GM12878 (cell line): ENCODE results near the gene NUP210L. TPM values are rescaled to one million over a fixed set of nuclear protein-coding genes. Genes with fewer than 3 reads are reported as not detected.
A peak's percentile ranks its signal among the peaks of the same experiment; 100 is the strongest.

Experiments used
- BHLHE40 ChIP-seq, 2 experiments: fragments of 450-650 bp in 1 of 2; IDR thresholded peaks; 2 replicates each; pipeline ENCODE4 v1.6.1; 2011 to 2017; ENCODE audit warnings: low read depth in 2 of 2, borderline replicate concordance in 1 of 2, improper control_type of control experiment in 1 of 2, low read length in 1 of 2, mild to moderate bottlenecking in 1 of 2
- CBFB ChIP-seq: IDR thresholded peaks from 2 replicates; pipeline ENCODE4 v1.6.1; 2016; ENCODE audit warnings: antibody characterized with exemption, low read depth
- FOS ChIP-seq: IDR thresholded peaks from 3 replicates; pipeline ENCODE4 v1.6.1; 2011; ENCODE audit warnings: borderline replicate concordance; ENCODE audit not compliant: insufficient read length; ENCODE audit errors: extremely low read depth
- HDGF ChIP-seq: fragments of 450-650 bp; IDR thresholded peaks from 2 replicates; pipeline ENCODE4 v1.6.1; 2016; ENCODE audit warnings: antibody characterized with exemption
- KAT2A ChIP-seq: conservative IDR thresholded peaks from 2 replicates; pipeline ENCODE4 v1.6.1; 2011; ENCODE audit warnings: low read depth, low read length; ENCODE audit not compliant: control insufficient read depth
- PAX5 ChIP-seq: IDR thresholded peaks from 2 replicates; pipeline ENCODE4 v1.6.1; 2011; ENCODE audit warnings: low read depth, low read length, borderline replicate concordance
- RELA ChIP-seq: fragments of 450-650 bp; IDR thresholded peaks from 2 replicates; pipeline ENCODE4 v1.8.0; 2014; ENCODE audit warnings: borderline replicate concordance; ENCODE audit not compliant: partially characterized antibody
- SIN3A ChIP-seq: IDR thresholded peaks from 2 replicates; pipeline ENCODE4 v1.6.1; 2012; ENCODE audit warnings: low read depth, low read length, improper control_type of control experiment
- TCF12 ChIP-seq: IDR thresholded peaks from 2 replicates; pipeline ENCODE4 v1.6.1; 2011; ENCODE audit warnings: low read depth, mild to moderate bottlenecking, low read length
- WRNIP1 ChIP-seq: IDR thresholded peaks from 2 replicates; pipeline ENCODE4 v1.6.1; 2011; ENCODE audit warnings: low read depth, low read length, improper control_type of control experiment, borderline replicate concordance
- ZNF207 ChIP-seq: fragments of 450-650 bp; IDR thresholded peaks from 2 replicates; pipeline ENCODE4 v1.6.1; 2014; ENCODE audit warnings: antibody characterized with exemption, mild to moderate bottlenecking, borderline replicate concordance
- ZNF384 ChIP-seq: IDR thresholded peaks from 2 replicates; pipeline ENCODE4 v1.6.1; 2012; ENCODE audit warnings: low read depth, mild to moderate bottlenecking, low read length, improper control_type of control experiment, borderline replicate concordance
- polyA plus RNA-seq, 11 experiments: library from polyadenylated mRNA; depleted of rRNA in 4 of 11; unstranded in 6 of 11; stranded (reverse) in 5 of 11; fragments of >200 nt; fragmentation: Nextera tagmentation in 4 of 11; fragmentation: Illumina TruSeq in 1 of 11; extraction: Ambion mirVana in 4 of 11; extraction: Trizol in 1 of 11; gene quantifications; 1 replicate in 1 of 11; 2 replicates in 10 of 11; pipeline versions ENCODE4 v1.2.1 to v1.2.3, GENCODE V29; 2011 to 2016; ENCODE audit warnings: inconsistent platforms in 2 of 11, missing spikeins in 2 of 11, low read depth in 1 of 11
- total RNA-seq, 4 experiments: library from RNA; depleted of rRNA in 3 of 4; stranded (reverse); fragments of >200 nt in 3 of 4; fragmentation: Illumina TruSeq in 1 of 4; extraction: Trizol in 1 of 4; gene quantifications; 2 replicates each; pipeline versions ENCODE4 v1.2.1 to v1.2.3, GENCODE V29; 2013 to 2021
- TF ChIP-seq, protein P1 (sequence below): fragments of 450-650 bp; IDR thresholded peaks from 2 replicates; pipeline ENCODE4 v1.6.1; 2016; ENCODE audit warnings: mild to moderate bottlenecking
- TF ChIP-seq, protein P2 (sequence below): fragments of 450-650 bp; formaldehyde crosslinking; IDR thresholded peaks from 2 replicates; pipeline ENCODE4 v1.4.0; 2020; ENCODE audit warnings: mild to moderate bottlenecking, moderate library complexity
- TF ChIP-seq, protein P3 (sequence below): fragments of 450-650 bp; IDR thresholded peaks from 2 replicates; pipeline ENCODE4 v1.6.1; 2016; ENCODE audit warnings: mild to moderate bottlenecking, moderate library complexity, borderline replicate concordance
- TF ChIP-seq, protein P4 (sequence below), 3 experiments: IDR thresholded peaks in 2 of 3; conservative IDR thresholded peaks in 1 of 3; 2 replicates each; pipeline ENCODE4 v1.5.1; 2011; ENCODE audit warnings: low read depth in 3 of 3, low read length in 3 of 3, mild to moderate bottlenecking in 3 of 3, control low read depth in 2 of 3, moderate library complexity in 2 of 3, inconsistent platforms in 1 of 3, mixed read lengths in 1 of 3; ENCODE audit not compliant: control insufficient read depth in 2 of 3, insufficient read depth in 1 of 3; ENCODE audit errors: extremely low read depth in 1 of 3

Gene NUP210L
- total and polyA plus RNA-seq, 10 of the 15 experiments (the other 5 are each of a cell fraction or from before 2014, with no cell fraction given): 0.04 to 0.08 (median 0.07) TPM; not detected in 7

DNA sequence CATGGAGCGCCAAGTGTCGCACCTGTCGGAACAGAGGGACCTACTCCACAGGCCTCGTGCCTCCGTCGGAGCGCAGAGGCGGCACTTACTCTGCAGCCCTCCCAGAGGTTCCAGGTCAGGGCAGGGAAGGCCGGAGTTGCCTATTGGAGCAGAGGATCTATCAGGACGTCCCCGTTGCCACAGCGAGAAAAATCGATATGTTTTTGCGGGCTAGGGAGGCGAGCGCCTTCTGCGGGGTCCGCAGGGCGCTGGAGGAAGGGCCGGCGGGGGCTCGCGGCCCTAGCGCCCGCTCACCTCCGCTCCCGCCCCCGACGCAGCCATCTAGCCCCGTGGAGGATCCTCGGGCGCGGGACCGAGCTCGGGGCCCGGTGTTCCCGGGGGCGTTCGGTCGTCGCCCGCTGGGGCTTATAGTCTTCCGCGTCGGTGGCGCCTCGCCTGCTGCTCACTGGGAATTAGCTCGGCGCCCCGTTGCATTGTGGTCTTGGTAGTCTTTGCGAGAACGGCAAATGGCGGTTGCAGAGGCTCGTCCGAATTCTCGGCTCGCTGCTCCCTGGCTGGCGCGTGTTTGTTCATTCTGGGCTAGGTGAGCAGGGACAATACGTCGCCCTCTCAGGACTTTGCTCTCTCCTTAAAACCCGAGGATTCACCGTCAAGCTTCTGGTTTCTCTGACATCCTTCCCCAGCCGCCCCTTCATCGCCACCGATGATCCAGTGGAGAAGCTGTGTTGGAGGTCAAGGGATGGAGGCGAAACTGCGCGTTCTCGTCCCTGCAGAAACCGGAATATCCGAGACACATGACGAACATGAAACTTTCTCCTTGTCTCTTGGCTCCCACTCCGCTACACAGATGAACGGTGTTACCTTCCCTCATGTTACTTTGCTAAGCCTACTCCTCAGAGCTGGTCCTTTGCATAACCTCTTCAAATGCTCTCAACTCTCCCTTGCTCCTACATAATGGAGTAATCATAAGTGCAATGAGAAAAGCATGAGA, 177.3 kb downstream of the NUP210L start, which contains the start of gene JTB (continued):
- TF ChIP-seq, protein P1, sequence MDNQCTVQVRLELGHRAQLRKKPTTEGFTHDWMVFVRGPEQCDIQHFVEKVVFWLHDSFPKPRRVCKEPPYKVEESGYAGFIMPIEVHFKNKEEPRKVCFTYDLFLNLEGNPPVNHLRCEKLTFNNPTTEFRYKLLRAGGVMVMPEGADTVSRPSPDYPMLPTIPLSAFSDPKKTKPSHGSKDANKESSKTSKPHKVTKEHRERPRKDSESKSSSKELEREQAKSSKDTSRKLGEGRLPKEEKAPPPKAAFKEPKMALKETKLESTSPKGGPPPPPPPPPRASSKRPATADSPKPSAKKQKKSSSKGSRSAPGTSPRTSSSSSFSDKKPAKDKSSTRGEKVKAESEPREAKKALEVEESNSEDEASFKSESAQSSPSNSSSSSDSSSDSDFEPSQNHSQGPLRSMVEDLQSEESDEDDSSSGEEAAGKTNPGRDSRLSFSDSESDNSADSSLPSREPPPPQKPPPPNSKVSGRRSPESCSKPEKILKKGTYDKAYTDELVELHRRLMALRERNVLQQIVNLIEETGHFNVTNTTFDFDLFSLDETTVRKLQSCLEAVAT: 0 out of 2 replicates have a peak, but pooled peaks have one; percentile 3
- TF ChIP-seq ZNF207 (0 out of 2 replicates have a peak, but pooled peaks have one; percentile 27), FOS (no peak), CBFB (peak; percentile 58; the same call in 1 of the 2 replicates), RELA (peak; percentile 18), SIN3A (peak; percentile 52), BHLHE40 (IDR thresholded peaks at IDR 0.05; ENCODE audit: borderline replicate concordance in 1 of 2, low read depth in 2 of 2, low read length in 1 of 2) (peak in 1 of 2 experiments; percentile 6; a peak in 1 of 4 replicates), HDGF (no peak), WRNIP1 (no peak), PAX5 (0 out of 2 replicates have a peak, but pooled peaks have one; percentile 19), KAT2A (no peak), TCF12 (peak; percentile 28; the same call in 1 of the 2 replicates), ZNF384 (no peak)
- TF ChIP-seq, protein P2, sequence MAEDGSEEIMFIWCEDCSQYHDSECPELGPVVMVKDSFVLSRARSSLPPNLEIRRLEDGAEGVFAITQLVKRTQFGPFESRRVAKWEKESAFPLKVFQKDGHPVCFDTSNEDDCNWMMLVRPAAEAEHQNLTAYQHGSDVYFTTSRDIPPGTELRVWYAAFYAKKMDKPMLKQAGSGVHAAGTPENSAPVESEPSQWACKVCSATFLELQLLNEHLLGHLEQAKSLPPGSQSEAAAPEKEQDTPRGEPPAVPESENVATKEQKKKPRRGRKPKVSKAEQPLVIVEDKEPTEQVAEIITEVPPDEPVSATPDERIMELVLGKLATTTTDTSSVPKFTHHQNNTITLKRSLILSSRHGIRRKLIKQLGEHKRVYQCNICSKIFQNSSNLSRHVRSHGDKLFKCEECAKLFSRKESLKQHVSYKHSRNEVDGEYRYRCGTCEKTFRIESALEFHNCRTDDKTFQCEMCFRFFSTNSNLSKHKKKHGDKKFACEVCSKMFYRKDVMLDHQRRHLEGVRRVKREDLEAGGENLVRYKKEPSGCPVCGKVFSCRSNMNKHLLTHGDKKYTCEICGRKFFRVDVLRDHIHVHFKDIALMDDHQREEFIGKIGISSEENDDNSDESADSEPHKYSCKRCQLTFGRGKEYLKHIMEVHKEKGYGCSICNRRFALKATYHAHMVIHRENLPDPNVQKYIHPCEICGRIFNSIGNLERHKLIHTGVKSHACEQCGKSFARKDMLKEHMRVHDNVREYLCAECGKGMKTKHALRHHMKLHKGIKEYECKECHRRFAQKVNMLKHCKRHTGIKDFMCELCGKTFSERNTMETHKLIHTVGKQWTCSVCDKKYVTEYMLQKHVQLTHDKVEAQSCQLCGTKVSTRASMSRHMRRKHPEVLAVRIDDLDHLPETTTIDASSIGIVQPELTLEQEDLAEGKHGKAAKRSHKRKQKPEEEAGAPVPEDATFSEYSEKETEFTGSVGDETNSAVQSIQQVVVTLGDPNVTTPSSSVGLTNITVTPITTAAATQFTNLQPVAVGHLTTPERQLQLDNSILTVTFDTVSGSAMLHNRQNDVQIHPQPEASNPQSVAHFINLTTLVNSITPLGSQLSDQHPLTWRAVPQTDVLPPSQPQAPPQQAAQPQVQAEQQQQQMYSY: no peak
- TF ChIP-seq, protein P3, sequence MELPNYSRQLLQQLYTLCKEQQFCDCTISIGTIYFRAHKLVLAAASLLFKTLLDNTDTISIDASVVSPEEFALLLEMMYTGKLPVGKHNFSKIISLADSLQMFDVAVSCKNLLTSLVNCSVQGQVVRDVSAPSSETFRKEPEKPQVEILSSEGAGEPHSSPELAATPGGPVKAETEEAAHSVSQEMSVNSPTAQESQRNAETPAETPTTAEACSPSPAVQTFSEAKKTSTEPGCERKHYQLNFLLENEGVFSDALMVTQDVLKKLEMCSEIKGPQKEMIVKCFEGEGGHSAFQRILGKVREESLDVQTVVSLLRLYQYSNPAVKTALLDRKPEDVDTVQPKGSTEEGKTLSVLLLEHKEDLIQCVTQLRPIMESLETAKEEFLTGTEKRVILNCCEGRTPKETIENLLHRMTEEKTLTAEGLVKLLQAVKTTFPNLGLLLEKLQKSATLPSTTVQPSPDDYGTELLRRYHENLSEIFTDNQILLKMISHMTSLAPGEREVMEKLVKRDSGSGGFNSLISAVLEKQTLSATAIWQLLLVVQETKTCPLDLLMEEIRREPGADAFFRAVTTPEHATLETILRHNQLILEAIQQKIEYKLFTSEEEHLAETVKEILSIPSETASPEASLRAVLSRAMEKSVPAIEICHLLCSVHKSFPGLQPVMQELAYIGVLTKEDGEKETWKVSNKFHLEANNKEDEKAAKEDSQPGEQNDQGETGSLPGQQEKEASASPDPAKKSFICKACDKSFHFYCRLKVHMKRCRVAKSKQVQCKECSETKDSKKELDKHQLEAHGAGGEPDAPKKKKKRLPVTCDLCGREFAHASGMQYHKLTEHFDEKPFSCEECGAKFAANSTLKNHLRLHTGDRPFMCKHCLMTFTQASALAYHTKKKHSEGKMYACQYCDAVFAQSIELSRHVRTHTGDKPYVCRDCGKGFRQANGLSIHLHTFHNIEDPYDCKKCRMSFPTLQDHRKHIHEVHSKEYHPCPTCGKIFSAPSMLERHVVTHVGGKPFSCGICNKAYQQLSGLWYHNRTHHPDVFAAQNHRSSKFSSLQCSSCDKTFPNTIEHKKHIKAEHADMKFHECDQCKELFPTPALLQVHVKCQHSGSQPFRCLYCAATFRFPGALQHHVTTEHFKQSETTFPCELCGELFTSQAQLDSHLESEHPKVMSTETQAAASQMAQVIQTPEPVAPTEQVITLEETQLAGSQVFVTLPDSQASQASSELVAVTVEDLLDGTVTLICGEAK: peak; percentile 19; the same call in 1 of the 2 replicates
- TF ChIP-seq, protein P4, sequence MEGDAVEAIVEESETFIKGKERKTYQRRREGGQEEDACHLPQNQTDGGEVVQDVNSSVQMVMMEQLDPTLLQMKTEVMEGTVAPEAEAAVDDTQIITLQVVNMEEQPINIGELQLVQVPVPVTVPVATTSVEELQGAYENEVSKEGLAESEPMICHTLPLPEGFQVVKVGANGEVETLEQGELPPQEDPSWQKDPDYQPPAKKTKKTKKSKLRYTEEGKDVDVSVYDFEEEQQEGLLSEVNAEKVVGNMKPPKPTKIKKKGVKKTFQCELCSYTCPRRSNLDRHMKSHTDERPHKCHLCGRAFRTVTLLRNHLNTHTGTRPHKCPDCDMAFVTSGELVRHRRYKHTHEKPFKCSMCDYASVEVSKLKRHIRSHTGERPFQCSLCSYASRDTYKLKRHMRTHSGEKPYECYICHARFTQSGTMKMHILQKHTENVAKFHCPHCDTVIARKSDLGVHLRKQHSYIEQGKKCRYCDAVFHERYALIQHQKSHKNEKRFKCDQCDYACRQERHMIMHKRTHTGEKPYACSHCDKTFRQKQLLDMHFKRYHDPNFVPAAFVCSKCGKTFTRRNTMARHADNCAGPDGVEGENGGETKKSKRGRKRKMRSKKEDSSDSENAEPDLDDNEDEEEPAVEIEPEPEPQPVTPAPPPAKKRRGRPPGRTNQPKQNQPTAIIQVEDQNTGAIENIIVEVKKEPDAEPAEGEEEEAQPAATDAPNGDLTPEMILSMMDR (IDR thresholded peaks at IDR 0.05 in 2 of 3, conservative IDR thresholded peaks at IDR 0.05 in 1 of 3; ENCODE audit: control insufficient read depth in 2 of 3, extremely low read depth in 1 of 3, insufficient read depth in 1 of 3, low read depth in 3 of 3, low read length in 3 of 3): no peak
